ENCODE results near the gene GLYAT.
"Not testable (repeated sequence)": the region's sequence is repeated elsewhere in the genome, so short reads cannot be mapped to it uniquely, and the experiment has no call there.

GLYAT gene

DNA sequence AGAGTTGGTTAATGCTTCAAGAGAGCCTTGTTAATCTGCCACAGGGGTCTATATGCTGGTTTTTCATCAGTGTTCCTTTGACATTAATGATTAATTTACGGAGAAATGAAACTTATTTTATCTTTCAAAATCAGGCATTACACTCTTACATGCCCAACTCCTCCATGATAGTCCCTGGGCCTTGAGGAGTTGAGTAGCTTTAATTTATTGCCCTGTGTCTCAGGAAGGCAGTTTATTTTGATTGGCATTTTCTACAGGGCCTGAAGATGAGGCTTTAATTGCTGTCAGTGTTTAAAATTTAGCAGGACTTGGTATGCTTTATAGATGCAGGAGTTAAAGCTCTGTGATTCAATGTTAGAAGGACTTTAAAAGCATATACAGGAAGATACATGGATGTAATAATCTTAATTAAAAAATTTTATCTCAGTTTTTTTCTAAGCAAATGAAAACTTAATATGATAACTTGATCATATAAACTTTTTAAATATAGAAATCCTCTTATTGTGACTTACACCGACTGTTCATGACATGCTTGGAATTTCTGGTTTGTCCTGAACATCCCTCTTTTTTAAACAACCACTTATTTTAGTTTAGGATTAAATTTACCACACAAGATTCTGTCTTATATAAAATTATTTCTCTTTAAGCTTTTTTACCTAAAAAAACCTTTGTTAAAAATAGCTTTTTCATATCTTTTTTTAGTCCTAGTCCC is 12.2 kb downstream of the GLYAT start:
- Histone ChIP-seq H3K4me1 (ENCODE audit: control insufficient read depth, insufficient read depth, low read length) (no peaks in the 10 kb centered on the region), H3K27me3 (ENCODE audit: control insufficient read depth, insufficient read depth, low read length) (no peaks in the 10 kb centered on the region), H3K36me3 (ENCODE audit: control insufficient read depth, insufficient read depth, low read length) (no peaks in the 10 kb centered on the region), H3K9me3 (ENCODE audit: control insufficient read depth, insufficient read depth, low read length) (no peaks in the 10 kb centered on the region; the same call in 1 of the 2 replicates), H3K4me3 (ENCODE audit: low read length) (no peak overlapping the region), H3K27ac (ENCODE audit: low read length) (no peak overlapping the region)
- DNase-seq (ENCODE audit: low read depth, low spot score): no peak
- no CpG with 5 or more reads among the region's 2 CpGs for WGBS (ENCODE audit: insufficient coverage, insufficient read length)

DNA sequence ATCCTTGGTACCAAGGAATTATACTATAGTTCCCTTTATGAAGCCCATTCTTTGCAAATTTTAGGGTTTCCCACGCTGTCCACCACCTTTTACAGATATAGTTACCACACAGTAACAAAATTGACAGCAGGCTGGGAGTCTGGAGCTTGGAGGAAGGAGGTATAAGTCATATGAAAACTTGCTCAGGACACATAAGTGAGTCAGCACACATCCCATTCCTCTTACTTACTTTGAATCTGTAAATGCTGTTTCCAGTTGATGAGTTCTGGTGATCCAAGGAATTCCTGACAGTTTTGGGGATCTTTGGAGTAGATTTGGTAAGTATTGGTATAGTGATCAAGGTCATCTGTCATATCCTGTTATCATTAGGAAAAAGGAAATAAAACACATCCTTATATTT is 19.2 kb downstream of the GLYAT start:
- no peaks in the 10 kb centered on the region for H3K27me3 ChIP-seq (ENCODE audit: control insufficient read depth, insufficient read depth, low read length)
- no peaks in the 10 kb centered on the region for H3K4me1 ChIP-seq (ENCODE audit: control insufficient read depth, insufficient read depth, low read length)
- no peaks in the 10 kb centered on the region for H3K36me3 ChIP-seq (ENCODE audit: control insufficient read depth, insufficient read depth, low read length)
- no peak for DNase-seq (ENCODE audit: low read depth, low spot score)
- H3K27ac ChIP-seq (ENCODE audit: low read length): no peak overlapping the region
- no CpG with 5 or more reads among the region's 1 CpG for WGBS (ENCODE audit: insufficient coverage, insufficient read length)
- H3K9me3 ChIP-seq (ENCODE audit: control insufficient read depth, insufficient read depth, low read length): no peaks in the 10 kb centered on the region
- H3K4me3 ChIP-seq (ENCODE audit: low read length): no peak overlapping the region

- Histone ChIP-seq H3K27ac (ENCODE audit: low read length) (no peak overlapping the region), H3K4me3 (ENCODE audit: low read length) (no peak overlapping the region), H3K4me1 (ENCODE audit: control insufficient read depth, insufficient read depth, low read length) (no peaks in the 10 kb centered on the region), H3K36me3 (ENCODE audit: control insufficient read depth, insufficient read depth, low read length) (no peaks in the 10 kb centered on the region), H3K27me3 (ENCODE audit: control insufficient read depth, insufficient read depth, low read length) (no peaks in the 10 kb centered on the region), H3K9me3 (ENCODE audit: control insufficient read depth, insufficient read depth, low read length) (no peaks in the 10 kb centered on the region)
- no peak for DNase-seq (ENCODE audit: low read depth, low spot score)
- WGBS (ENCODE audit: insufficient coverage, insufficient read length): no CpG with 5 or more reads among the region's 2 CpGs
Observed at GRCh38 chr11:58711832-58712231, 19.9 kb downstream of the GLYAT start.

- WGBS (ENCODE audit: insufficient coverage, insufficient read length): no CpG with 5 or more reads among the region's 3 CpGs
- Histone ChIP-seq H3K36me3 (ENCODE audit: control insufficient read depth, insufficient read depth, low read length) (no peaks in the 10 kb centered on the region), H3K4me1 (ENCODE audit: control insufficient read depth, insufficient read depth, low read length) (no peaks in the 10 kb centered on the region), H3K9me3 (ENCODE audit: control insufficient read depth, insufficient read depth, low read length) (no peaks in the 10 kb centered on the region), H3K27ac (ENCODE audit: low read length) (no peak overlapping the region), H3K4me3 (ENCODE audit: low read length) (no peak overlapping the region), H3K27me3 (ENCODE audit: control insufficient read depth, insufficient read depth, low read length) (no peaks in the 10 kb centered on the region)
- no peak for DNase-seq (ENCODE audit: low read depth, low spot score)
Observed at GRCh38 chr11:58707767-58708166, 24.0 kb downstream of the GLYAT start.

- H3K36me3 ChIP-seq (ENCODE audit: control insufficient read depth, insufficient read depth, low read length): not testable (repeated sequence)
Observed at GRCh38 chr11:58696825-58697224, 34.9 kb downstream of the GLYAT start.

DNA sequence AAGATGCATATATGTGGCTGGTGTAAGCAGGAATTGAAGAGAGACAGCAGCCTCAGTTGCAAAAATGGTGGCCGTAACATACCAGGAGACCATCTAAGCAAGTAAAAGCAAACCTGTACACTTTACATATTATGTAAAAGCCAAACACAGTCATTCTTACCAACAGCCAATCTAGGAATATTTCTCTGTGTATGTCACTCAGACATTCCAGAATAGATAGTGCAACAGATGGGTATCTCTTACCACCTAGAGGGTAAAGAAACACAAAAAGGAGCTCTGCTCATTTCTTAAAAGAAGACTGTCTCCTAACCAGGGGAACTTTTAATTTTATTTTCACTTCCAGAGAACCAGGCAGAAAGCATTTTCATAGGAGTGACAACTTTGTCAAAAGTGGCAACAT is 38.7 kb downstream of the GLYAT start:
- H3K36me3 ChIP-seq (ENCODE audit: control insufficient read depth, insufficient read depth, low read length): no peaks in the 10 kb centered on the region
- H3K4me1 ChIP-seq (ENCODE audit: control insufficient read depth, insufficient read depth, low read length): no peaks in the 10 kb centered on the region
- no peak overlapping the region for H3K27ac ChIP-seq (ENCODE audit: low read length)
- no peaks in the 10 kb centered on the region for H3K9me3 ChIP-seq (ENCODE audit: control insufficient read depth, insufficient read depth, low read length)
- no peak for DNase-seq (ENCODE audit: low read depth, low spot score)
- WGBS (ENCODE audit: insufficient coverage, insufficient read length): no CpG with 5 or more reads among the region's 1 CpG
- H3K4me3 ChIP-seq (ENCODE audit: low read length): no peak overlapping the region
- H3K27me3 ChIP-seq (ENCODE audit: control insufficient read depth, insufficient read depth, low read length): no peaks in the 10 kb centered on the region

More at GRCh38 chr11:58696825-58697224, 34.9 kb downstream of the GLYAT start:
- H3K27me3 ChIP-seq (ENCODE audit: control insufficient read depth, insufficient read depth, low read length); DNase-seq (ENCODE audit: low read depth, low spot score); H3K4me1 ChIP-seq (ENCODE audit: control insufficient read depth, insufficient read depth, low read length); H3K9me3 ChIP-seq (ENCODE audit: control insufficient read depth, insufficient read depth, low read length); H3K27ac ChIP-seq (ENCODE audit: low read length); H3K4me3 ChIP-seq (ENCODE audit: low read length): not testable (repeated sequence)
- no CpG with 5 or more reads among the region's 3 CpGs for WGBS (ENCODE audit: insufficient coverage, insufficient read length)

GRCh38 chr11:58691675-58692074 is 40.1 kb downstream of the GLYAT start:
- Histone ChIP-seq H3K36me3 (ENCODE audit: control insufficient read depth, insufficient read depth, low read length) (no peaks in the 10 kb centered on the region), H3K9me3 (ENCODE audit: control insufficient read depth, insufficient read depth, low read length) (no peaks in the 10 kb centered on the region), H3K27ac (ENCODE audit: low read length) (no peak overlapping the region), H3K4me3 (ENCODE audit: low read length) (no peak overlapping the region), H3K4me1 (ENCODE audit: control insufficient read depth, insufficient read depth, low read length) (no peaks in the 10 kb centered on the region), H3K27me3 (ENCODE audit: control insufficient read depth, insufficient read depth, low read length) (no peaks in the 10 kb centered on the region)
- DNase-seq (ENCODE audit: low read depth, low spot score): no peak
- no CpG with 5 or more reads among the region's 5 CpGs for WGBS (ENCODE audit: insufficient coverage, insufficient read length)

DNA sequence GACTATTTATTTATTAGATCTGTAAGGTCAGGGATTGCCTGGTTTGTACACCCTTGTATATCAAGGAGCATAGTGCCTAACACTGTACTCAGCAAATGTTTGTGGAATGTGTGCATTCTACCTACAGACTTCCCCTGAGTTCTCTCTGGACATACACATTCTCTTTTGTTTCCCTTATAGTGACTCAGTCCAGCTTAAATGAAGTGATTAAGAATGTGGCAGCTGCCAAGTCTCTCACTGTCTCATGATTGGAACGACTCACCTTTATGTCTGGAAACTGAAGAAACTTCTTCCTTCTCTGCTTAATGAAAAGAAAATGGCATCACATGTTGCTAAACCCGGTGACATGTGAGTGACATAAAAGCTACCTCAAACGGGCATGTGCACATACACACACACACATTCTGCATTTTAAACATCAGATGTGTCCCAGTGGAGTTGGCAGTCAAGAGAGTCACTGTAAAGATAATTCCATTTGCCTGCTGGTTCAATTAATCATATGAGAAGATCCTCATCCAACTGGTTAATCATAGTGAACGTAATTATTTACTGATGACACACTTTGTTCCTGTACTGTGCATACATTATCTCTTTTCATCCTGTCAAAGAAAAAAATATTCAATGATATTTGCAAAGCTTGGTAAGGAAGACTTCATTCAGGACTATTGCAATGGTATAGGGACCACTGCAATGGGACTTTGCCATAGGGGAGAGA is 42.8 kb downstream of the GLYAT start:
- no peaks in the 10 kb centered on the region for H3K36me3 ChIP-seq (ENCODE audit: control insufficient read depth, insufficient read depth, low read length)
- DNase-seq (ENCODE audit: low read depth, low spot score): no peak
- no peak overlapping the region for H3K27ac ChIP-seq (ENCODE audit: low read length)
- H3K9me3 ChIP-seq (ENCODE audit: control insufficient read depth, insufficient read depth, low read length): no peaks in the 10 kb centered on the region
- H3K27me3 ChIP-seq (ENCODE audit: control insufficient read depth, insufficient read depth, low read length): no peaks in the 10 kb centered on the region
- no CpG with 5 or more reads among the region's 4 CpGs for WGBS (ENCODE audit: insufficient coverage, insufficient read length)
- no peak overlapping the region for H3K4me3 ChIP-seq (ENCODE audit: low read length)
- no peaks in the 10 kb centered on the region for H3K4me1 ChIP-seq (ENCODE audit: control insufficient read depth, insufficient read depth, low read length)

DNA sequence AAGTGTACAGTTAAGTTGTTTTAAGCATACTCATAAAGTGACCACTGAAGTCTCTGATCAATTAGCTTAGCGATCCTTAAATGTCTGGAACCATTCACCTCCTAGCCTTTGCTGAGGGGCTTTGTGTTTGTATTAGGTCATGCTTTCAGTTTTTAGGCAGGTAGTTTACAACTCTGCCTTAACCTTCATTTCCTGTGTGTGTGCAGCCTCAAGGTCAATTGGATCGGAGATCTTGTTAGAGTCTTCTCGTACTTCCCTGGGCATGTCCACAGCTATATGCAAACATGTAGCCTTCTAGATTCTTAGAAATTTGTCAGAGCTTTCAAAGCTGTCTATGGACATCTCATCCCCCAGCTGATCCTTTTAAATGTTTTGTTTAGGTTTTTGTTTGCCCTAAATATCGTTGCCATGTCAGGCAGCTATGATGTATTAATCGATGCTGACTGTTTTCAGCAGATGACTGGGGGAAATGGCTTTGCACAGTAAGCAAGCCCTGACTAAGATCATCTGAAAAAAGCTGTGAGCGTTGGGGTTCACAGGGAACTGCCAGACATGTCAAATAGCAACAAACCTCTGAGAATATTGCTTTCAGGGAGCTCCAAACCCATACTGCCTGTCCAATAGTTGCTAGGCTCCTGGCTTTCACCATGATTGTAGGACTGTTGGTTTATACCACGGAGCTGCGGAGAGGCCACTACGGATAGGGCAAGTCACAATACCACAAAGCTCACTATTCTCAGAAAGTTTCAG is 45.6 kb downstream of the GLYAT start:
- no CpG with 5 or more reads among the region's 9 CpGs for WGBS (ENCODE audit: insufficient coverage, insufficient read length)
- H3K27ac ChIP-seq (ENCODE audit: low read length): no peak overlapping the region
- no peaks in the 10 kb centered on the region for H3K4me1 ChIP-seq (ENCODE audit: control insufficient read depth, insufficient read depth, low read length)
- H3K4me3 ChIP-seq (ENCODE audit: low read length): no peak overlapping the region
- DNase-seq (ENCODE audit: low read depth, low spot score): no peak
- no peaks in the 10 kb centered on the region for H3K9me3 ChIP-seq (ENCODE audit: control insufficient read depth, insufficient read depth, low read length)
- H3K36me3 ChIP-seq (ENCODE audit: control insufficient read depth, insufficient read depth, low read length): no peaks in the 10 kb centered on the region
- H3K27me3 ChIP-seq (ENCODE audit: control insufficient read depth, insufficient read depth, low read length): no peaks in the 10 kb centered on the region

DNA sequence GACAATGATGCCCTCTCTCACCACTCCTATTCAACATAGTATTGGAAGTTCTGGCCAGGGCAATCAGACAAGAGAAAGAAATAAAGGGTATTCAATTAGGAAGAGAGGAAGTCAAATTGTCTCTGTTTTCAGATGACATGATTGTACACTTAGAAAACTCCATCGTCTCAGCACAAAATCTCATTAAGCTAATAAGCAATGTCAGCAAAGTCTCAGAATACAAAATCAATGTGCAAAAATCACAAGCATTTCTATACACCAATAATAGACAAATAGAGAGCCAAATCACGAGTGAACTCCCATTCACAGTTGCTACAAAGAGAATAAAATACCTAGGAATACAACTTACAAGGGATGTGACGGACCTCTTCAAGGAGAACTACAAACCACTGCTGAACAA is 49.1 kb downstream of the GLYAT start:
- not testable (repeated sequence) for H3K4me3 ChIP-seq (ENCODE audit: low read length); H3K9me3 ChIP-seq (ENCODE audit: control insufficient read depth, insufficient read depth, low read length); H3K27me3 ChIP-seq (ENCODE audit: control insufficient read depth, insufficient read depth, low read length); H3K27ac ChIP-seq (ENCODE audit: low read length); H3K4me1 ChIP-seq (ENCODE audit: control insufficient read depth, insufficient read depth, low read length); H3K36me3 ChIP-seq (ENCODE audit: control insufficient read depth, insufficient read depth, low read length); DNase-seq (ENCODE audit: low read depth, low spot score)
- WGBS (ENCODE audit: insufficient coverage, insufficient read length): no CpG with 5 or more reads among the region's 3 CpGs
